Measurements from ENCODE around the gene CCDC160. TPM values are rescaled to one million over a fixed set of nuclear protein-coding genes. Genes with fewer than 3 reads are reported as not detected.
"Not testable (repeated sequence)": the region's sequence is repeated elsewhere in the genome, so short reads cannot be mapped to it uniquely, and the experiment has no call there.

CCDC160 gene
- total RNA-seq, 1 experiment from 2014 or later, result 1.8 TPM

- H3K27me3 Mint-ChIP-seq (ENCODE audit: low read depth); H3K36me3 Mint-ChIP-seq; ATAC-seq; H3K4me1 Mint-ChIP-seq; POLR2A ChIA-PET; DNase-seq (ENCODE audit: low spot score); CTCF ChIA-PET; H3K27ac Mint-ChIP-seq; H3K4me3 Mint-ChIP-seq: not testable (repeated sequence)
- H3K9me3 Mint-ChIP-seq, result peaks cover 17% of the 10 kb centered on the region
These were observed 49.0 kb downstream of the CCDC160 start for GRCh38 chrX:134285934-134286333.

- Mint-ChIP-seq H3K27ac (no peak overlapping the region), H3K27me3 (ENCODE audit: low read depth) (no peaks in the 10 kb centered on the region; the same call in 1 of the 2 replicates), H3K36me3 (peaks cover 3% of the 10 kb centered on the region; the same call in 1 of the 2 replicates), H3K4me3 (no peak overlapping the region), H3K9me3 (peaks cover 10% of the 10 kb centered on the region), H3K4me1 (peaks cover 6% of the 10 kb centered on the region; the same call in 1 of the 2 replicates)
- ChIA-PET CTCF (no interaction called here), POLR2A (no interaction called here)
- TF ChIP-seq ATF3 (CRISPR knock-in tag; conservative IDR thresholded peaks at IDR 0.05) (no peak), GTF2I (CRISPR knock-in tag; conservative IDR thresholded peaks at IDR 0.05) (no peak), SMAD3 (CRISPR knock-in tag; IDR thresholded peaks at IDR 0.05; ENCODE audit: borderline replicate concordance) (no peak), ZNF232 (CRISPR knock-in tag; IDR thresholded peaks at IDR 0.05) (no peak), ZNF671 (CRISPR knock-in tag; IDR thresholded peaks at IDR 0.05) (no peak), KAT7 (CRISPR knock-in tag; IDR thresholded peaks at IDR 0.05; ENCODE audit: borderline replicate concordance) (no peak), E2F4 (CRISPR knock-in tag; IDR thresholded peaks at IDR 0.05; ENCODE audit: borderline replicate concordance, low read depth) (no peak), USF1 (CRISPR knock-in tag; IDR thresholded peaks at IDR 0.05) (no peak), AFF4 (CRISPR knock-in tag; IDR thresholded peaks at IDR 0.05; ENCODE audit: borderline replicate concordance) (no peak), ELF4 (CRISPR knock-in tag; IDR thresholded peaks at IDR 0.05; ENCODE audit: low read depth) (no peak), FOXK1 (CRISPR knock-in tag; IDR thresholded peaks at IDR 0.05) (no peak), ZMAT4 (CRISPR knock-in tag; IDR thresholded peaks at IDR 0.05) (no peak), SP1 (CRISPR knock-in tag; conservative IDR thresholded peaks at IDR 0.05) (no peak), AR (CRISPR knock-in tag; IDR thresholded peaks at IDR 0.05) (no peak), ZNF512 (CRISPR knock-in tag; IDR thresholded peaks at IDR 0.05; ENCODE audit: borderline replicate concordance) (no peak), CREB1 (CRISPR knock-in tag; IDR thresholded peaks at IDR 0.05) (no peak), ZNF532 (CRISPR knock-in tag; IDR thresholded peaks at IDR 0.05; ENCODE audit: borderline replicate concordance) (no peak), ZNF263 (CRISPR knock-in tag; IDR thresholded peaks at IDR 0.05; ENCODE audit: low read depth) (no peak), NR3C1 (CRISPR knock-in tag; conservative IDR thresholded peaks at IDR 0.05; ENCODE audit: low read depth) (no peak), CBFB (CRISPR knock-in tag; IDR thresholded peaks at IDR 0.05; ENCODE audit: low read depth) (no peak)
- no peak for ATAC-seq
- no peak for DNase-seq (ENCODE audit: low spot score)
These were observed 50.4 kb downstream of the CCDC160 start for GRCh38 chrX:134287346-134287745.
